ENCODE measurements around the gene SIDT2. TPM values are rescaled to one million over a fixed set of nuclear protein-coding genes. Genes with fewer than 3 reads are reported as not detected.

SIDT2 gene
- total and polyA plus RNA-seq, 2 of the 13 experiments (the other 11 are each of a cell fraction or from before 2014, with no cell fraction given) = 11.5 to 28.0 TPM

DNA sequence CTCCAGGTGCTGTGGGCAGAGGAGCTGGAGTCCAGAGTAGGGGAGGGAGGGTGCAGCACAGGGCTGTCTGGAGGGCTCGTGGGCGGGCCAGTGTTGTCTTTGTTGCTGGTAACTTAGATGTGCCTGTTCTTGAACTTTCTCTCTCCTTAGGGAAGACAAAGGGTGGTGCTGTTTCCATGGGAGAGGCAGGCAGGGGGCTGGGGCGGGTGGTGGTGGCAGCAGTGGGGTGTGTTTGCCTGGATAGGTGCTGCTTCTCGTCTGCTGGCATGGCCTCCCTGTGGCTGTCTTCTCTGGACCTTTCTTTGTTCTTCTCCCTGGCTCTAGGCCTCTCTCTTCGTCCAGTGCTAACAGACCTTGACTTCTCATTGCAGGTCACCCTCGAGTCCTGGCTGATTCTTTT lies 8.5 kb downstream of the SIDT2 start:
- TF ChIP-seq ZNF121 (CRISPR knock-in tag; IDR thresholded peaks at IDR 0.05) = no peak
- TF ChIP-seq ZNF549 (CRISPR knock-in tag; IDR thresholded peaks at IDR 0.05) = no peak
- TF ChIP-seq ELF3 (CRISPR knock-in tag; IDR thresholded peaks at IDR 0.05) = no peak
- no peak for TF ChIP-seq SMAD1 (CRISPR knock-in tag; IDR thresholded peaks at IDR 0.05; ENCODE audit: borderline replicate concordance, low read depth)
- TF ChIP-seq NAIF1 (CRISPR knock-in tag; IDR thresholded peaks at IDR 0.05; ENCODE audit: borderline replicate concordance) = no peak
- no peak for TF ChIP-seq NFE2L2 (IDR thresholded peaks at IDR 0.05; ENCODE audit: low read length)
- TF ChIP-seq RBM22 (optimal IDR thresholded peaks at IDR 0.05; ENCODE audit: low read length) = no peak
- TF ChIP-seq TCF12 (IDR thresholded peaks at IDR 0.05) = no peak
- no peak for TF ChIP-seq TCF12 (CRISPR knock-in tag; IDR thresholded peaks at IDR 0.05)
- no peak for TF ChIP-seq IKZF1 (IDR thresholded peaks at IDR 0.05)
- Histone ChIP-seq H3K36me3 (replicated peaks in 1 of 2; ENCODE audit: control insufficient read depth in 1 of 2, insufficient read depth in 2 of 2, low read length in 2 of 2) (peaks cover 9 to 27% of the 10 kb centered on the region in 2 experiments; a peak in 4 of 5 replicates), H3K27me3 (ENCODE audit: control insufficient read depth in 1 of 2, insufficient read depth in 2 of 2, low read length in 2 of 2) (no peaks in the 10 kb centered on the region), H3K9me3 (ENCODE audit: low read length) (no peaks in the 10 kb centered on the region), H4K20me1 (ENCODE audit: insufficient read depth, low read length) (no peaks in the 10 kb centered on the region), H3K79me2 (ENCODE audit: insufficient read depth, low read length) (no peaks in the 10 kb centered on the region), H3K4me1 (ENCODE audit: insufficient read depth, low read length) (peaks cover 20% of the 10 kb centered on the region), H3K9ac (ENCODE audit: insufficient read depth, low read depth, low read length) (no peak overlapping the region), H2AFZ (ENCODE audit: low read length) (no peak overlapping the region), H3K4me3 (replicated peaks in 1 of 3; ENCODE audit: insufficient read depth in 1 of 3, low read depth in 2 of 3, low read length in 3 of 3) (no peak overlapping the region), H3K4me2 (ENCODE audit: low read depth, low read length) (no peak overlapping the region), H3K27ac (ENCODE audit: extremely low read length, insufficient read depth, low read length) (no peak overlapping the region)
- FAIRE-seq (no peak), ATAC-seq (no peak), DNase-seq (ENCODE audit: low spot score) (no peak)
- in situ Hi-C loops (cut with HindIII; ENCODE audit: extremely low pct_ligation_motif_present, low pct_unique_long_range_greater_than_20kb) = no loop called here
- CTCF ChIA-PET (ENCODE audit: low intra/inter-chr PET ratio, low total read pairs) = no interaction called here
- intact Hi-C loops (cut with micrococcal nuclease; ENCODE audit: unreplicated experiment) = no loop called here
- 87% methylated on average over 5 of the region's 6 CpGs for WGBS (ENCODE audit: low lambda C conversion rate)
- POLR2A ChIA-PET = no interaction called here
- no TSS peak for BruUV-seq (replicated peaks)

DNA sequence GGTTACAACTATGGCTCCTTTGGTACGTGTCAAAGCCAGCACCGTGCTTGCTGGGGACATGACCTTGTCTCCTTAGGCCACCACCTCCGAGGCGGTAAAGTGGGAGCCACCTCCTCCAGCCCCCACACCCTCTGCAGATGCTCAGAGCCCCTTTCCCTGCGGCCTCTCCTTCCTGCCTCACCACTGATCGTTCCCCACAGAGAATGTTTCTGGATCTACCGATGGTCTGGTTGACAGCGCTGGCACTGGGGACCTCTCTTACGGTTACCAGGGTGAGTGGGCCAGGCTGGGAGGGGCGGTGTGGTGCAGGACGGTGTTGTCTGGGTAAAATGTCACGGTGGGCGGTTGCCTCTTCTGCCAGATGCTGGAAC lies 8.9 kb downstream of the SIDT2 start:
- in situ Hi-C loops (cut with HindIII; ENCODE audit: extremely low pct_ligation_motif_present, low pct_unique_long_range_greater_than_20kb) = no loop called here
- POLR2A ChIA-PET = no interaction called here
- no peak overlapping the region for H3K9ac ChIP-seq (ENCODE audit: insufficient read depth, low read depth, low read length)
- TF ChIP-seq DNMT3B (CRISPR knock-in tag; conservative IDR thresholded peaks at IDR 0.05) = no peak
- TF ChIP-seq, protein P1, sequence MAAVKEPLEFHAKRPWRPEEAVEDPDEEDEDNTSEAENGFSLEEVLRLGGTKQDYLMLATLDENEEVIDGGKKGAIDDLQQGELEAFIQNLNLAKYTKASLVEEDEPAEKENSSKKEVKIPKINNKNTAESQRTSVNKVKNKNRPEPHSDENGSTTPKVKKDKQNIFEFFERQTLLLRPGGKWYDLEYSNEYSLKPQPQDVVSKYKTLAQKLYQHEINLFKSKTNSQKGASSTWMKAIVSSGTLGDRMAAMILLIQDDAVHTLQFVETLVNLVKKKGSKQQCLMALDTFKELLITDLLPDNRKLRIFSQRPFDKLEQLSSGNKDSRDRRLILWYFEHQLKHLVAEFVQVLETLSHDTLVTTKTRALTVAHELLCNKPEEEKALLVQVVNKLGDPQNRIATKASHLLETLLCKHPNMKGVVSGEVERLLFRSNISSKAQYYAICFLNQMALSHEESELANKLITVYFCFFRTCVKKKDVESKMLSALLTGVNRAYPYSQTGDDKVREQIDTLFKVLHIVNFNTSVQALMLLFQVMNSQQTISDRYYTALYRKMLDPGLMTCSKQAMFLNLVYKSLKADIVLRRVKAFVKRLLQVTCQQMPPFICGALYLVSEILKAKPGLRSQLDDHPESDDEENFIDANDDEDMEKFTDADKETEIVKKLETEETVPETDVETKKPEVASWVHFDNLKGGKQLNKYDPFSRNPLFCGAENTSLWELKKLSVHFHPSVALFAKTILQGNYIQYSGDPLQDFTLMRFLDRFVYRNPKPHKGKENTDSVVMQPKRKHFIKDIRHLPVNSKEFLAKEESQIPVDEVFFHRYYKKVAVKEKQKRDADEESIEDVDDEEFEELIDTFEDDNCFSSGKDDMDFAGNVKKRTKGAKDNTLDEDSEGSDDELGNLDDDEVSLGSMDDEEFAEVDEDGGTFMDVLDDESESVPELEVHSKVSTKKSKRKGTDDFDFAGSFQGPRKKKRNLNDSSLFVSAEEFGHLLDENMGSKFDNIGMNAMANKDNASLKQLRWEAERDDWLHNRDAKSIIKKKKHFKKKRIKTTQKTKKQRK (IDR thresholded peaks at IDR 0.05; ENCODE audit: low read length) = no peak
- no peak for TF ChIP-seq PRMT3 (CRISPR knock-in tag; IDR thresholded peaks at IDR 0.05; ENCODE audit: borderline replicate concordance, low read depth)
- TF ChIP-seq, protein P2, sequence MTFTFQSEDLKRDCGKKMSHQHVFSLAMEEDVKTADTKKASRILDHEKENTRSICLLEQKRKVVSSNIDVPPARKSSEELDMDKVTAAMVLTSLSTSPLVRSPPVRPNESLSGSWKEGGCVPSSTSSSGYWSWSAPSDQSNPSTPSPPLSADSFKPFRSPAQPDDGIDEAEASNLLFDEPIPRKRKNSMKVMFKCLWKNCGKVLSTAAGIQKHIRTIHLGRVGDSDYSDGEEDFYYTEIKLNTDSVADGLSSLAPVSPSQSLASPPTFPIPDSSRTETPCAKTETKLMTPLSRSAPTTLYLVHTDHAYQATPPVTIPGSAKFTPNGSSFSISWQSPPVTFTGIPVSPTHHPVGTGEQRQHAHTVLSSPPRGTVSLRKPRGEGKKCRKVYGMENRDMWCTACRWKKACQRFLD (CRISPR knock-in tag; IDR thresholded peaks at IDR 0.05; ENCODE audit: borderline replicate concordance) = no peak
- TF ChIP-seq ZNF816 (CRISPR knock-in tag; IDR thresholded peaks at IDR 0.05; ENCODE audit: borderline replicate concordance) = no peak
- TF ChIP-seq, protein P3, sequence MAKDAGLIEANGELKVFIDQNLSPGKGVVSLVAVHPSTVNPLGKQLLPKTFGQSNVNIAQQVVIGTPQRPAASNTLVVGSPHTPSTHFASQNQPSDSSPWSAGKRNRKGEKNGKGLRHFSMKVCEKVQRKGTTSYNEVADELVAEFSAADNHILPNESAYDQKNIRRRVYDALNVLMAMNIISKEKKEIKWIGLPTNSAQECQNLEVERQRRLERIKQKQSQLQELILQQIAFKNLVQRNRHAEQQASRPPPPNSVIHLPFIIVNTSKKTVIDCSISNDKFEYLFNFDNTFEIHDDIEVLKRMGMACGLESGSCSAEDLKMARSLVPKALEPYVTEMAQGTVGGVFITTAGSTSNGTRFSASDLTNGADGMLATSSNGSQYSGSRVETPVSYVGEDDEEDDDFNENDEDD (CRISPR knock-in tag; IDR thresholded peaks at IDR 0.05; ENCODE audit: borderline replicate concordance) = no peak

More for the DNA sequence above, 8.9 kb downstream of the SIDT2 start:
- intact Hi-C loops (cut with micrococcal nuclease; ENCODE audit: unreplicated experiment) = no loop called here
- Histone ChIP-seq H3K9me3 (ENCODE audit: low read length) (no peaks in the 10 kb centered on the region), H2AFZ (ENCODE audit: low read length) (no peak overlapping the region), H3K36me3 (replicated peaks in 1 of 2; ENCODE audit: control insufficient read depth in 1 of 2, insufficient read depth in 2 of 2, low read length in 2 of 2) (peaks cover 9 to 23% of the 10 kb centered on the region in 2 experiments; a peak in 4 of 5 replicates), H3K4me3 (replicated peaks in 1 of 3; ENCODE audit: insufficient read depth in 1 of 3, low read depth in 2 of 3, low read length in 3 of 3) (no peak overlapping the region), H4K20me1 (ENCODE audit: insufficient read depth, low read length) (no peaks in the 10 kb centered on the region), H3K27ac (ENCODE audit: extremely low read length, insufficient read depth, low read length) (no peak overlapping the region), H3K79me2 (ENCODE audit: insufficient read depth, low read length) (no peaks in the 10 kb centered on the region), H3K4me1 (ENCODE audit: insufficient read depth, low read length) (peaks cover 20% of the 10 kb centered on the region), H3K27me3 (ENCODE audit: control insufficient read depth in 1 of 2, insufficient read depth in 2 of 2, low read length in 2 of 2) (no peaks in the 10 kb centered on the region), H3K4me2 (ENCODE audit: low read depth, low read length) (no peak overlapping the region)
- DNase-seq (ENCODE audit: low spot score) (no peak), ATAC-seq (no peak), FAIRE-seq (no peak)
- WGBS (ENCODE audit: low lambda C conversion rate) = 93% methylated on average over 13 of the region's 13 CpGs
- CTCF ChIA-PET (ENCODE audit: low intra/inter-chr PET ratio, low total read pairs) = no interaction called here
- no TSS peak for BruUV-seq (replicated peaks)

All from HepG2 (cell line).